ENCODE data around the gene C7. TPM values are rescaled to one million over a fixed set of nuclear protein-coding genes. Genes with fewer than 3 reads are reported as not detected.

C7 gene
- total and polyA plus RNA-seq, 5 donors from 2014 or later: not detected

GRCh38 chr5:40932766-40933165 lies 23.5 kb downstream of the C7 start:
- H3K27me3 ChIP-seq (ENCODE audit: control insufficient read depth, insufficient read depth, low read length): peaks cover 2% of the 10 kb centered on the region
- H3K4me3 ChIP-seq (ENCODE audit: low read depth, low read length): no peak overlapping the region
- no peak overlapping the region for H3K27ac ChIP-seq (ENCODE audit: insufficient read depth, low read length, poor library complexity, severe bottlenecking)
- H3K27ac Mint-ChIP-seq: no peak overlapping the region
- H3K9me3 Mint-ChIP-seq: peaks cover 0 to 4% (median 0%) of the 10 kb centered on the region in 7 donors
- H3K4me1 ChIP-seq (ENCODE audit: control insufficient read depth, insufficient read depth, low read length, poor library complexity, severe bottlenecking): no peaks in the 10 kb centered on the region
- no peaks in the 10 kb centered on the region for H3K9me3 ChIP-seq (ENCODE audit: control insufficient read depth in 2 of 2, low read length in 2 of 2)
- no peak overlapping the region for H3K4me3 Mint-ChIP-seq
- no peaks in the 10 kb centered on the region for H3K36me3 ChIP-seq (ENCODE audit: control insufficient read depth, insufficient read depth, low read length)
- DNase-seq (no peak), ATAC-seq (ENCODE audit: low read depth in 2 of 2) (no peak)
- H3K4me1 Mint-ChIP-seq: no peaks in the 10 kb centered on the region
- peaks cover 4% of the 10 kb centered on the region for H3K27me3 Mint-ChIP-seq
- no peaks in the 10 kb centered on the region for H3K36me3 Mint-ChIP-seq

DNA sequence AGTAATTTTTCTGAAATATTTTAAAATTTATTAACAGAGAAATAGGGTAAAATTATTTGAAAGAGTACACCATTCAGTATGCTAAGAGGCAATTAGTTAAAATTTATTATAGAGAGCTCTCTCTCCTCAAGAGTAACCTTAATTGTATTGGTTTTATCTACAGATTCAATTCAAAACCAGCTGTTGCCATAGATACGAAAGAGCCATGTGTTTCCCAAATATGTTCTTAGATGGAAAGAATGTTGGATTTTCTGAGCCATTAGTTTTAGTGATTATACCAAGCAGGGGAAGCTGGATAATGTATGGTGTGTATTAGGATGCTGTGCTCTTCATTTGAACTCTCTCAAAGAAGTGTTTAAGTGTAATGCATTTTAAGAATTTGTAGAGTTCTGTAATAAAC lies 27.8 kb downstream of the C7 start:
- no peak overlapping the region for H3K27ac Mint-ChIP-seq
- no peak overlapping the region for H3K27ac ChIP-seq (ENCODE audit: insufficient read depth, low read length, poor library complexity, severe bottlenecking)

DNA sequence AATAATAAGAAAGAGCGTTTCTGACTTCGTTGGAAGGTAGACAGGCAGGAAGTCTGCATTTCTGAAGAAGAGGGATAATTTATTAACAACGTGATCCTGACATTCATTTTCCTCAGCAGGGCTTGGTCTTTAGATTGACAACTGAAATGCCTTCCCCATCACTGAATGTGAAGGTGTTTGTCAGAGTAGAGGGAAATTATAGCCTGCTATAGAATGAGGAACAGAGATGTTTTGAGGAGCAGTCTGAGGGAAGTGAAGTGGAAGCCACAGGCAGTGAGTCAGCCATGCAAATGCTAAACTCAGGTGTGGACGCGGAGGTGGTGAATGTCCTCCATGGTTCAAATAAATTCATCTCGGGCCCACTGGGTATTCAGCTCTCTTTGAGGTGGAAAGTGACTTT lies 30.5 kb downstream of the C7 start:
- ATAC-seq (ENCODE audit: low read depth in 2 of 2) (no peak), DNase-seq (no peak)
- no peak overlapping the region for H3K27ac ChIP-seq (ENCODE audit: insufficient read depth, low read length, poor library complexity, severe bottlenecking)
- H3K36me3 ChIP-seq (ENCODE audit: control insufficient read depth, insufficient read depth, low read length): no peaks in the 10 kb centered on the region
- Mint-ChIP-seq H3K27ac (no peak overlapping the region), H3K4me1 (no peaks in the 10 kb centered on the region), H3K4me3 (no peak overlapping the region), H3K36me3 (no peaks in the 10 kb centered on the region), H3K27me3 (peaks cover 4% of the 10 kb centered on the region), H3K9me3 (peaks cover 0 to 2% (median 0%) of the 10 kb centered on the region in 7 donors)
- no peaks in the 10 kb centered on the region for H3K9me3 ChIP-seq (ENCODE audit: control insufficient read depth in 2 of 2, low read length in 2 of 2)
- H3K27me3 ChIP-seq (ENCODE audit: control insufficient read depth, insufficient read depth, low read length): peaks cover 2% of the 10 kb centered on the region
- no peak overlapping the region for H3K4me3 ChIP-seq (ENCODE audit: low read depth, low read length)
- no peaks in the 10 kb centered on the region for H3K4me1 ChIP-seq (ENCODE audit: control insufficient read depth, insufficient read depth, low read length, poor library complexity, severe bottlenecking)

More for the DNA sequence above, 27.8 kb downstream of the C7 start:
- peaks cover 0 to 2% (median 0%) of the 10 kb centered on the region in 7 donors for H3K9me3 Mint-ChIP-seq
- no peaks in the 10 kb centered on the region for H3K36me3 Mint-ChIP-seq
- H3K27me3 Mint-ChIP-seq: peaks cover 4% of the 10 kb centered on the region
- H3K4me3 Mint-ChIP-seq: no peak overlapping the region
- H3K4me3 ChIP-seq (ENCODE audit: low read depth, low read length): no peak overlapping the region
- peaks cover 2% of the 10 kb centered on the region for H3K27me3 ChIP-seq (ENCODE audit: control insufficient read depth, insufficient read depth, low read length)
- H3K9me3 ChIP-seq (ENCODE audit: control insufficient read depth in 2 of 2, low read length in 2 of 2): no peaks in the 10 kb centered on the region
- no peaks in the 10 kb centered on the region for H3K4me1 Mint-ChIP-seq
- ATAC-seq (ENCODE audit: low read depth in 2 of 2) (no peak), DNase-seq (no peak)
- no peaks in the 10 kb centered on the region for H3K4me1 ChIP-seq (ENCODE audit: control insufficient read depth, insufficient read depth, low read length, poor library complexity, severe bottlenecking)
- no peaks in the 10 kb centered on the region for H3K36me3 ChIP-seq (ENCODE audit: control insufficient read depth, insufficient read depth, low read length)

- no peak for DNase-seq
- Mint-ChIP-seq H3K36me3 (no peaks in the 10 kb centered on the region), H3K9me3 (no peaks in the 10 kb centered on the region), H3K27me3 (no peaks in the 10 kb centered on the region), H3K4me3 (no peak overlapping the region), H3K4me1 (no peaks in the 10 kb centered on the region), H3K27ac (no peak overlapping the region)
- Histone ChIP-seq H3K27ac (ENCODE audit: insufficient read depth, low read length, poor library complexity, severe bottlenecking) (no peak overlapping the region), H3K4me3 (ENCODE audit: low read depth, low read length) (no peak overlapping the region), H3K4me1 (ENCODE audit: control insufficient read depth, insufficient read depth, low read length, poor library complexity, severe bottlenecking) (no peaks in the 10 kb centered on the region), H3K27me3 (ENCODE audit: control insufficient read depth, insufficient read depth, low read length) (peaks cover 6% of the 10 kb centered on the region), H3K36me3 (ENCODE audit: control insufficient read depth, insufficient read depth, low read length) (no peaks in the 10 kb centered on the region), H3K9me3 (ENCODE audit: control insufficient read depth in 2 of 2, low read length in 2 of 2) (no peaks in the 10 kb centered on the region)
- no peak for ATAC-seq (ENCODE audit: low read depth in 2 of 2)
Measured at GRCh38 chr5:40945111-40945510, 35.8 kb downstream of the C7 start.

GRCh38 chr5:40955313-40955712 lies 46.0 kb downstream of the C7 start:
- Histone ChIP-seq H3K36me3 (ENCODE audit: control insufficient read depth, insufficient read depth, low read length) (no peaks in the 10 kb centered on the region), H3K9me3 (ENCODE audit: control insufficient read depth in 2 of 2, low read length in 2 of 2) (no peaks in the 10 kb centered on the region), H3K4me3 (ENCODE audit: low read depth, low read length) (no peak overlapping the region), H3K4me1 (ENCODE audit: control insufficient read depth, insufficient read depth, low read length, poor library complexity, severe bottlenecking) (no peaks in the 10 kb centered on the region), H3K27me3 (ENCODE audit: control insufficient read depth, insufficient read depth, low read length) (no peaks in the 10 kb centered on the region), H3K27ac (ENCODE audit: insufficient read depth, low read length, poor library complexity, severe bottlenecking) (no peak overlapping the region)
- peak overlapping the region in 1 of 4 donors; percentile 68 for H3K4me3 Mint-ChIP-seq
- H3K27ac Mint-ChIP-seq: no peak overlapping the region
- peaks cover 5% of the 10 kb centered on the region for H3K27me3 Mint-ChIP-seq
- DNase-seq (no peak), ATAC-seq (ENCODE audit: low read depth in 2 of 2) (no peak)
- H3K4me1 Mint-ChIP-seq: peaks cover 0 to 4% (median 0%) of the 10 kb centered on the region in 4 donors
- peaks cover 0 to 5% (median 0%) of the 10 kb centered on the region in 7 donors for H3K9me3 Mint-ChIP-seq
- no peaks in the 10 kb centered on the region for H3K36me3 Mint-ChIP-seq

DNA sequence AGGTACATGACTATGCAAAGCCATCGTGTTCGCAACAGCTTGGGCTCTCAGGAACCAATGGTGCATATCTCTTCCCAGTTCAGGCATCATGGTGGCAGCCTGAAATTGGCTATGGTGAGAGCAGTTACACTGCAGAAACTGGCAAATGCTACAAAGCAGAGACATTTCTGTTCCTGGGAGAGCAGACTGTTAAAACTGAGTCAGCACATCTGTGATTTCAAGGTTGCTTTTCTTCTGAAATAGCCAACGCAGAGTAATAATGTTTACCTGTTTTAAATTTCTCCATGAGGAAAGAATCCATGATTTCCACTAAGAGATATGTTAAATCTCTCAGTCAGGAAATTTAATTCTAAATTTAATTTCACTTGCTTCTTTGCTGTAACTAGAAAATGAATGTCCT lies 47.8 kb downstream of the C7 start:
- Mint-ChIP-seq H3K4me1 (peaks cover 0 to 4% (median 0%) of the 10 kb centered on the region in 4 donors), H3K4me3 (no peak overlapping the region), H3K36me3 (no peaks in the 10 kb centered on the region), H3K27ac (no peak overlapping the region), H3K27me3 (peaks cover 5% of the 10 kb centered on the region), H3K9me3 (peaks cover 0 to 5% (median 0%) of the 10 kb centered on the region in 7 donors)
- ATAC-seq (ENCODE audit: low read depth in 2 of 2) (no peak), DNase-seq (no peak)
- Histone ChIP-seq H3K27me3 (ENCODE audit: control insufficient read depth, insufficient read depth, low read length) (no peaks in the 10 kb centered on the region), H3K4me3 (ENCODE audit: low read depth, low read length) (no peak overlapping the region), H3K9me3 (ENCODE audit: control insufficient read depth in 2 of 2, low read length in 2 of 2) (no peaks in the 10 kb centered on the region), H3K27ac (ENCODE audit: insufficient read depth, low read length, poor library complexity, severe bottlenecking) (no peak overlapping the region), H3K36me3 (ENCODE audit: control insufficient read depth, insufficient read depth, low read length) (no peaks in the 10 kb centered on the region), H3K4me1 (ENCODE audit: control insufficient read depth, insufficient read depth, low read length, poor library complexity, severe bottlenecking) (no peaks in the 10 kb centered on the region)

- H3K9me3 Mint-ChIP-seq: peaks cover 0 to 1% (median 0%) of the 10 kb centered on the region in 7 donors
- no peak overlapping the region for H3K27ac Mint-ChIP-seq
- Histone ChIP-seq H3K27ac (ENCODE audit: insufficient read depth, low read length, poor library complexity, severe bottlenecking) (no peak overlapping the region), H3K4me1 (ENCODE audit: control insufficient read depth, insufficient read depth, low read length, poor library complexity, severe bottlenecking) (no peaks in the 10 kb centered on the region), H3K9me3 (ENCODE audit: control insufficient read depth in 2 of 2, low read length in 2 of 2) (no peaks in the 10 kb centered on the region), H3K27me3 (ENCODE audit: control insufficient read depth, insufficient read depth, low read length) (no peaks in the 10 kb centered on the region), H3K36me3 (ENCODE audit: control insufficient read depth, insufficient read depth, low read length) (no peaks in the 10 kb centered on the region), H3K4me3 (ENCODE audit: low read depth, low read length) (no peak overlapping the region)
- DNase-seq: no peak
- peaks cover 5% of the 10 kb centered on the region for H3K27me3 Mint-ChIP-seq
- no peak for ATAC-seq (ENCODE audit: low read depth in 2 of 2)
- H3K36me3 Mint-ChIP-seq: no peaks in the 10 kb centered on the region
- peaks cover 0 to 4% (median 0%) of the 10 kb centered on the region in 4 donors for H3K4me1 Mint-ChIP-seq
- H3K4me3 Mint-ChIP-seq: no peak overlapping the region
Measured at GRCh38 chr5:40958811-40959210, 49.5 kb downstream of the C7 start.

DNA sequence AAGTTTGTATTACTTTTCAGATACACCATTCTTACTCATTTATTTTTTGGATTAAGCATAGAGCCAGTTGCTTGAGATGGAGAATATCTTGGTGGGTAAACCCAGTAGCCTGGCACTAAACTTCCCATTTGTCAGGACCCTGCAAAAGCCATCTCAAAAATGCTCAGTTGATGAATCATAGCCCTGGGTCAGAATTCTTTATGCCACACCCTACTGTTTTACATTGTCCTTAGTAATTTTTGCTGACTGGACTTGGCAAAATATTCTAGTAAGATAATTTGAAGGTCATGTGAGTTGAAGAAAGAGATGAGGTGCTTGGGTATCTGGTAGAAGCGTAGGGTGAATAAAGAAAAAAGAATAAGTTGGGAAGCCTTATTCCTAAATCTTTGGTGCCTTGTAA lies 50.7 kb downstream of the C7 start:
- Histone ChIP-seq H3K4me3 (ENCODE audit: low read depth, low read length) (no peak overlapping the region), H3K27ac (ENCODE audit: insufficient read depth, low read length, poor library complexity, severe bottlenecking) (no peak overlapping the region), H3K36me3 (ENCODE audit: control insufficient read depth, insufficient read depth, low read length) (no peaks in the 10 kb centered on the region), H3K9me3 (ENCODE audit: control insufficient read depth in 2 of 2, low read length in 2 of 2) (no peaks in the 10 kb centered on the region), H3K27me3 (ENCODE audit: control insufficient read depth, insufficient read depth, low read length) (no peaks in the 10 kb centered on the region), H3K4me1 (ENCODE audit: control insufficient read depth, insufficient read depth, low read length, poor library complexity, severe bottlenecking) (no peaks in the 10 kb centered on the region)
- Mint-ChIP-seq H3K9me3 (peaks cover 0 to 1% (median 0%) of the 10 kb centered on the region in 7 donors), H3K36me3 (no peaks in the 10 kb centered on the region), H3K27me3 (peaks cover 4% of the 10 kb centered on the region), H3K27ac (no peak overlapping the region), H3K4me1 (peaks cover 0 to 4% (median 0%) of the 10 kb centered on the region in 4 donors), H3K4me3 (no peak overlapping the region)
- ATAC-seq (ENCODE audit: low read depth in 2 of 2) (no peak), DNase-seq (no peak)

Data from CD4-positive, CD25-positive, alpha-beta regulatory T cell (primary cell).